Small intestine (tissue), 7 donors: ENCODE results near the gene KIF22. TPM values are rescaled to one million over a fixed set of nuclear protein-coding genes. Genes with fewer than 3 reads are reported as not detected.

Experiments used
- DNase-seq, 2 donors: peaks; one replicate each; pipeline versions ENCODE4 v3.0.0 to v3.0.0-alpha.2; 2013
- FAIRE-seq: peaks from 2 replicates; lab custom pipeline; 2012; peaks lifted over from hg19 to GRCh38; lab: Jason Lieb, UNC
- H3K27ac ChIP-seq, 3 donors: one replicate each; pipeline ENCODE4 v1.5.1; 2013; ENCODE audit warnings: low read length in 2 of 3, mild to moderate bottlenecking in 2 of 3, control low read depth in 1 of 3, inconsistent platforms in 1 of 3, low read depth in 1 of 3, moderate library complexity in 1 of 3
- H3K27me3 ChIP-seq, 3 donors: one replicate each; pipeline ENCODE4 v1.6.1; 2013; ENCODE audit warnings: low read length in 3 of 3, inconsistent platforms in 1 of 3; ENCODE audit not compliant: control insufficient read depth in 3 of 3, insufficient read depth in 3 of 3
- H3K36me3 ChIP-seq, 3 donors: one replicate each; pipeline ENCODE4 v1.6.1; 2013; ENCODE audit warnings: low read length in 3 of 3, inconsistent platforms in 1 of 3, low read depth in 1 of 3, mild to moderate bottlenecking in 1 of 3, moderate library complexity in 1 of 3; ENCODE audit not compliant: control insufficient read depth in 3 of 3, insufficient read depth in 2 of 3
- H3K4me1 ChIP-seq, 3 donors: one replicate each; pipeline ENCODE4 v1.6.1; 2013; ENCODE audit warnings: low read length in 2 of 3, inconsistent platforms in 1 of 3, low read depth in 1 of 3, mild to moderate bottlenecking in 1 of 3, moderate library complexity in 1 of 3; ENCODE audit not compliant: control insufficient read depth in 3 of 3, insufficient read depth in 2 of 3
- H3K4me3 ChIP-seq, 3 donors: one replicate each; pipeline ENCODE4 v1.5.1; 2013; ENCODE audit warnings: low read length in 3 of 3, control low read depth in 1 of 3, inconsistent platforms in 1 of 3, low read depth in 1 of 3, mild to moderate bottlenecking in 1 of 3, moderate library complexity in 1 of 3
- H3K9me3 ChIP-seq, 2 donors: one replicate each; pipeline ENCODE4 v1.6.1; 2013; ENCODE audit warnings: low read depth in 1 of 2, low read length in 1 of 2; ENCODE audit not compliant: control insufficient read depth in 2 of 2, insufficient read depth in 1 of 2
- WGBS, 3 donors: extraction: QIAGEN DNeasy Blood & Tissue Kit; methylation state at CpG; one replicate each; pipeline ENCODE4 v1.1.7; 2013; 5-methylcytosine and 5-hydroxymethylcytosine counted together
- polyA plus RNA-seq, 4 donors: library from polyadenylated mRNA; stranded (reverse) in 3 of 4; unstranded in 1 of 4; fragments of 200-250 nt in 3 of 4; fragments of 120-200 nt in 1 of 4; gene quantifications; one replicate each; pipeline versions ENCODE4 v1.2.1 to v1.2.3, GENCODE V29; 2013
- donor health status: healthy with polysubstance abuse.
- donor health status: control.
- donor health status: control.
- donor health status: Bipolar disorder and iron deficiency.
- donor health status: healthy.

KIF22 gene
- polyA plus RNA-seq, 4 donors: 17.0 to 61.7 (median 34.5) TPM

- 93 to 99% (median 94%) methylated on average over 5 of the region's 5 CpGs for WGBS, 3 donors
- no peak overlapping the region for H3K4me3 ChIP-seq
- H3K27ac ChIP-seq: no peak overlapping the region
- no peaks in the 10 kb centered on the region for H3K9me3 ChIP-seq
- no peak for FAIRE-seq
- H3K36me3 ChIP-seq: peaks cover 30 to 93% (median 36%) of the 10 kb centered on the region in 3 donors
- H3K4me1 ChIP-seq: no peaks in the 10 kb centered on the region
- DNase-seq: no peak
- H3K27me3 ChIP-seq: no peaks in the 10 kb centered on the region
Observed at GRCh38 chr16:29837841-29838240, 47.3 kb downstream of the KIF22 start.

- no peaks in the 10 kb centered on the region for H3K4me1 ChIP-seq
- peaks cover 34 to 90% (median 35%) of the 10 kb centered on the region in 3 donors for H3K36me3 ChIP-seq
- FAIRE-seq (no peak), DNase-seq (no peak)
- no peak overlapping the region for H3K27ac ChIP-seq
- 83 to 96% (median 92%) methylated on average over 6 of the region's 6 CpGs for WGBS, 3 donors
- H3K4me3 ChIP-seq: no peak overlapping the region
- H3K27me3 ChIP-seq: no peaks in the 10 kb centered on the region
- H3K9me3 ChIP-seq: no peaks in the 10 kb centered on the region
Observed at GRCh38 chr16:29839822-29840221, 49.3 kb downstream of the KIF22 start.

- no peak overlapping the region for H3K27ac ChIP-seq
- H3K36me3 ChIP-seq: peaks cover 33 to 90% (median 36%) of the 10 kb centered on the region in 3 donors
- FAIRE-seq (no peak), DNase-seq (no peak)
- no peaks in the 10 kb centered on the region for H3K9me3 ChIP-seq
- no peaks in the 10 kb centered on the region for H3K4me1 ChIP-seq
- H3K27me3 ChIP-seq: no peaks in the 10 kb centered on the region
- no peak overlapping the region for H3K4me3 ChIP-seq
- 83 to 89% (median 84%) methylated on average over 10 of the region's 10 CpGs for WGBS, 3 donors
Observed at GRCh38 chr16:29840240-29840639, 49.7 kb downstream of the KIF22 start.

GRCh38 chr16:29841631-29842030 lies 51.1 kb downstream of the KIF22 start:
- DNase-seq: no peak
- H3K9me3 ChIP-seq: no peaks in the 10 kb centered on the region
- no peak for FAIRE-seq
- no peak overlapping the region for H3K27ac ChIP-seq
- WGBS, 3 donors: 93 to 95% (median 94%) methylated on average over 22 to 23 of the region's 23 CpGs
- H3K4me1 ChIP-seq: no peaks in the 10 kb centered on the region
- peaks cover 31 to 90% (median 44%) of the 10 kb centered on the region in 3 donors for H3K36me3 ChIP-seq
- H3K4me3 ChIP-seq: no peak overlapping the region
- H3K27me3 ChIP-seq: no peaks in the 10 kb centered on the region

GRCh38 chr16:29842732-29843346 lies 52.3 kb downstream of the KIF22 start:
- 95 to 98% (median 97%) methylated on average over 9 of the region's 9 CpGs for WGBS, 3 donors
- Histone ChIP-seq H3K36me3 (peaks cover 26 to 92% (median 50%) of the 10 kb centered on the region in 3 donors), H3K27ac (no peak overlapping the region), H3K27me3 (no peaks in the 10 kb centered on the region), H3K9me3 (no peaks in the 10 kb centered on the region), H3K4me3 (no peak overlapping the region), H3K4me1 (no peaks in the 10 kb centered on the region)
- FAIRE-seq: no peak
- no peak for DNase-seq

- Histone ChIP-seq H3K36me3 (peaks cover 22 to 90% (median 48%) of the 10 kb centered on the region in 3 donors), H3K4me3 (no peak overlapping the region), H3K27me3 (no peaks in the 10 kb centered on the region), H3K9me3 (no peaks in the 10 kb centered on the region), H3K4me1 (no peaks in the 10 kb centered on the region), H3K27ac (no peak overlapping the region)
- no peak for FAIRE-seq
- DNase-seq: no peak
- 94 to 97% (median 96%) methylated on average over 8 of the region's 8 CpGs for WGBS, 3 donors
Observed at GRCh38 chr16:29843931-29844330, 53.4 kb downstream of the KIF22 start.

GRCh38 chr16:29844575-29845331 lies 54.2 kb downstream of the KIF22 start:
- H3K27me3 ChIP-seq: no peaks in the 10 kb centered on the region
- no peaks in the 10 kb centered on the region for H3K4me1 ChIP-seq
- H3K27ac ChIP-seq: no peak overlapping the region
- no peak overlapping the region for H3K4me3 ChIP-seq
- 92 to 93% (median 92%) methylated on average over 28 of the region's 28 CpGs for WGBS, 3 donors
- H3K36me3 ChIP-seq: peaks cover 17 to 86% (median 48%) of the 10 kb centered on the region in 3 donors
- DNase-seq (no peak), FAIRE-seq (no peak)
- no peaks in the 10 kb centered on the region for H3K9me3 ChIP-seq

GRCh38 chr16:29845656-29846055 lies 55.1 kb downstream of the KIF22 start:
- DNase-seq: no peak
- H3K36me3 ChIP-seq: peaks cover 18 to 77% (median 42%) of the 10 kb centered on the region in 3 donors
- H3K9me3 ChIP-seq: no peaks in the 10 kb centered on the region
- no peak overlapping the region for H3K27ac ChIP-seq
- H3K4me3 ChIP-seq: no peak overlapping the region
- no peaks in the 10 kb centered on the region for H3K4me1 ChIP-seq
- H3K27me3 ChIP-seq: no peaks in the 10 kb centered on the region
- WGBS, 3 donors: 93 to 96% (median 95%) methylated on average over 18 of the region's 18 CpGs
- no peak for FAIRE-seq
